HL-60 (cell line): ENCODE data around the gene GALNT5.

Experiments
- POLR2AphosphoS5 ChIP-seq: IDR thresholded peaks from 2 replicates; pipeline ENCODE4 v1.6.1; 2012; ENCODE audit warnings: low read depth
- TF ChIP-seq, protein P1 (sequence below): IDR thresholded peaks from one replicate; pipeline ENCODE4 v1.5.1; 2011; ENCODE audit warnings: low read length, control low read depth, inconsistent platforms; ENCODE audit not compliant: insufficient read depth

DNA sequence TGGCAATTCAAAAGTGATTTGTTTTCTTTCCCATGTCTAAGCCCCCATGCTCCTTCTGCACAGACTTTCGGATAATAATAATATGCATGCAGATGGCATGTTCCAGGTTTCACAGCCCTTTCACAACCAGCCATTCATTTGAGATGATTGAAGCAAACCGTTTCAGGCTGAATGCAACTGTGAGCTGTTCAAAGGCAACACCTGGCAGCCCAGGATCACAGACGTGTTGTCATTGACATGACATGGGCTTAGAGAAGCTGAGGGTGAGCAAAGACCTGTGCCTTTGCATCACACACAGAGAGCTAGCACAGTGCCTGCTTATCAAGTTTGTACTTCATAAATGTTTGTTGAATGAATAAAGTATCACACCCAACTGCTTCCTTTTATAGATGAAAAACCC, 80.5 kb downstream of the GALNT5 start:
- TF ChIP-seq, protein P1, sequence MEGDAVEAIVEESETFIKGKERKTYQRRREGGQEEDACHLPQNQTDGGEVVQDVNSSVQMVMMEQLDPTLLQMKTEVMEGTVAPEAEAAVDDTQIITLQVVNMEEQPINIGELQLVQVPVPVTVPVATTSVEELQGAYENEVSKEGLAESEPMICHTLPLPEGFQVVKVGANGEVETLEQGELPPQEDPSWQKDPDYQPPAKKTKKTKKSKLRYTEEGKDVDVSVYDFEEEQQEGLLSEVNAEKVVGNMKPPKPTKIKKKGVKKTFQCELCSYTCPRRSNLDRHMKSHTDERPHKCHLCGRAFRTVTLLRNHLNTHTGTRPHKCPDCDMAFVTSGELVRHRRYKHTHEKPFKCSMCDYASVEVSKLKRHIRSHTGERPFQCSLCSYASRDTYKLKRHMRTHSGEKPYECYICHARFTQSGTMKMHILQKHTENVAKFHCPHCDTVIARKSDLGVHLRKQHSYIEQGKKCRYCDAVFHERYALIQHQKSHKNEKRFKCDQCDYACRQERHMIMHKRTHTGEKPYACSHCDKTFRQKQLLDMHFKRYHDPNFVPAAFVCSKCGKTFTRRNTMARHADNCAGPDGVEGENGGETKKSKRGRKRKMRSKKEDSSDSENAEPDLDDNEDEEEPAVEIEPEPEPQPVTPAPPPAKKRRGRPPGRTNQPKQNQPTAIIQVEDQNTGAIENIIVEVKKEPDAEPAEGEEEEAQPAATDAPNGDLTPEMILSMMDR = no peak
- no peak for TF ChIP-seq POLR2AphosphoS5
